WERI-Rb-1 (cell line): Measurements from ENCODE around the gene GPC5.
"Not testable (repeated sequence)": the region's sequence is repeated elsewhere in the genome, so short reads cannot be mapped to it uniquely, and the experiment has no call there.

Experiments used
- DNase-seq: peaks from one replicate; pipeline ENCODE4 v3.0.0-alpha.2; 2020
- H3K27ac ChIP-seq: fragments of 250-450 bp; sonication (Bioruptor Pico); 2 replicates; pipeline ENCODE4 v1.5.1; 2020; ENCODE audit warnings: mild to moderate bottlenecking, moderate library complexity
- H3K27me3 ChIP-seq: fragments of 250-450 bp; sonication (Bioruptor Pico); 2 replicates; pipeline ENCODE4 v1.5.1; 2021; ENCODE audit warnings: mild to moderate bottlenecking, low read depth, moderate library complexity; ENCODE audit not compliant: insufficient read depth, severe bottlenecking
- H3K36me3 ChIP-seq: fragments of 250-450 bp; sonication (Bioruptor Pico); 2 replicates; pipeline ENCODE4 v1.5.1; 2020; ENCODE audit warnings: mild to moderate bottlenecking, moderate library complexity
- H3K4me3 ChIP-seq: 2 replicates; pipeline ENCODE4 v1.5.1; 2011; ENCODE audit warnings: low read depth, mild to moderate bottlenecking, control low read depth, low read length
- H3K9me3 ChIP-seq: fragments of 250-450 bp; sonication (Bioruptor Pico); 2 replicates; pipeline ENCODE4 v1.5.1; 2021; ENCODE audit warnings: mild to moderate bottlenecking, moderate library complexity; ENCODE audit not compliant: severe bottlenecking
- TF ChIP-seq, protein P1 (sequence below): IDR thresholded peaks from 2 replicates; pipeline ENCODE4 v1.5.1; 2011; ENCODE audit warnings: low read depth, mild to moderate bottlenecking, control low read depth, inconsistent platforms, low read length

The GPC5 gene

GRCh38 chr13:92510416-92510815, 1112.0 kb downstream of the GPC5 start:
- Histone ChIP-seq H3K36me3 (no peaks in the 10 kb centered on the region), H3K27me3 (no peaks in the 10 kb centered on the region), H3K9me3 (no peaks in the 10 kb centered on the region), H3K4me3 (no peak overlapping the region), H3K27ac (no peak overlapping the region)
- DNase-seq = no peak
- TF ChIP-seq, protein P1, sequence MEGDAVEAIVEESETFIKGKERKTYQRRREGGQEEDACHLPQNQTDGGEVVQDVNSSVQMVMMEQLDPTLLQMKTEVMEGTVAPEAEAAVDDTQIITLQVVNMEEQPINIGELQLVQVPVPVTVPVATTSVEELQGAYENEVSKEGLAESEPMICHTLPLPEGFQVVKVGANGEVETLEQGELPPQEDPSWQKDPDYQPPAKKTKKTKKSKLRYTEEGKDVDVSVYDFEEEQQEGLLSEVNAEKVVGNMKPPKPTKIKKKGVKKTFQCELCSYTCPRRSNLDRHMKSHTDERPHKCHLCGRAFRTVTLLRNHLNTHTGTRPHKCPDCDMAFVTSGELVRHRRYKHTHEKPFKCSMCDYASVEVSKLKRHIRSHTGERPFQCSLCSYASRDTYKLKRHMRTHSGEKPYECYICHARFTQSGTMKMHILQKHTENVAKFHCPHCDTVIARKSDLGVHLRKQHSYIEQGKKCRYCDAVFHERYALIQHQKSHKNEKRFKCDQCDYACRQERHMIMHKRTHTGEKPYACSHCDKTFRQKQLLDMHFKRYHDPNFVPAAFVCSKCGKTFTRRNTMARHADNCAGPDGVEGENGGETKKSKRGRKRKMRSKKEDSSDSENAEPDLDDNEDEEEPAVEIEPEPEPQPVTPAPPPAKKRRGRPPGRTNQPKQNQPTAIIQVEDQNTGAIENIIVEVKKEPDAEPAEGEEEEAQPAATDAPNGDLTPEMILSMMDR = no peak

GRCh38 chr13:92512852-92513251, 1114.4 kb downstream of the GPC5 start:
- no peak for DNase-seq
- Histone ChIP-seq H3K4me3 (no peak overlapping the region), H3K9me3 (no peaks in the 10 kb centered on the region), H3K27me3 (no peaks in the 10 kb centered on the region), H3K27ac (no peak overlapping the region), H3K36me3 (no peaks in the 10 kb centered on the region)
- TF ChIP-seq, protein P1 = no peak

- TF ChIP-seq, protein P1 = no peak
- no peaks in the 10 kb centered on the region for H3K27me3 ChIP-seq
- no peak overlapping the region for H3K27ac ChIP-seq
- no peak overlapping the region for H3K4me3 ChIP-seq
- no peaks in the 10 kb centered on the region for H3K36me3 ChIP-seq
- H3K9me3 ChIP-seq = peaks cover 2% of the 10 kb centered on the region
- DNase-seq = no peak
Observed at GRCh38 chr13:92513672-92514071, 1115.3 kb downstream of the GPC5 start.

- H3K27me3 ChIP-seq = no peaks in the 10 kb centered on the region
- H3K4me3 ChIP-seq = no peak overlapping the region
- H3K36me3 ChIP-seq = no peaks in the 10 kb centered on the region
- no peak overlapping the region for H3K27ac ChIP-seq
- DNase-seq = no peak
- TF ChIP-seq, protein P1 = no peak
- H3K9me3 ChIP-seq = peaks cover 6% of the 10 kb centered on the region
Observed at GRCh38 chr13:92514420-92515125, 1116.2 kb downstream of the GPC5 start.

- not testable (repeated sequence) for H3K36me3 ChIP-seq, H3K9me3 ChIP-seq, H3K4me3 ChIP-seq, H3K27ac ChIP-seq, H3K27me3 ChIP-seq, DNase-seq
Observed at GRCh38 chr13:92516878-92517277, 1118.5 kb downstream of the GPC5 start.

- DNase-seq, H3K9me3 ChIP-seq, H3K27me3 ChIP-seq, H3K27ac ChIP-seq, H3K36me3 ChIP-seq, H3K4me3 ChIP-seq: not testable (repeated sequence)
Observed at GRCh38 chr13:92518622-92519021, 1120.2 kb downstream of the GPC5 start.

DNA sequence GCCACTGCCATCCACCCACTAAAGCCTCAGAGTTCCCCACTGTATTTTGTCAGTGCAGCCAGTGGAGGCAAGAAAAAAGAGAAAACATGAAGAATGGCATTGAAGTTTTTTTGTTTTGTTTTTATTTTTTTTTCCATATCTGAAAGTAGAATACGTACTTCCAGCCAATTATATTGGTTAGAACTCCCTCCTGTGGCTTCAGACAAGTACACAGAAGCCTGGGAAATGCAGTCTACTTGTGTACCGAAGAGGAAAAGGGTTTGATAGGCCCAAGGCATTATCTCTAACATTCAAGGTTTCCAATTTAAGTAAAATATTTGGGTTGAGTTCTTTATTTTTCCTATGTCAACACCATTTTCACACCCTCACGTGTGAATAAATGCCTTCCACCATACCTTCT, 1131.9 kb downstream of the GPC5 start:
- DNase-seq = no peak
- H3K4me3 ChIP-seq = no peak overlapping the region
- TF ChIP-seq, protein P1 = no peak

More for the DNA sequence above, 1131.9 kb downstream of the GPC5 start:
- H3K27me3 ChIP-seq = no peaks in the 10 kb centered on the region
- H3K9me3 ChIP-seq = no peaks in the 10 kb centered on the region
- H3K27ac ChIP-seq = no peak overlapping the region
- no peaks in the 10 kb centered on the region for H3K36me3 ChIP-seq
